WI38 (cell line): ENCODE results near the gene S100A5.

Experiments used
- H3K4me3 ChIP-seq: 2 replicates; pipeline ENCODE4 v1.5.1; 2011; ENCODE audit warnings: low read depth, mild to moderate bottlenecking, control low read depth, low read length
- CTCF ChIP-seq: IDR thresholded peaks from 2 replicates; pipeline ENCODE4 v1.5.1; 2012; ENCODE audit warnings: low read depth, mild to moderate bottlenecking, control low read depth, low read length

Gene S100A5

GRCh38 chr1:153538315-153538821, 2.4 kb downstream of the S100A5 start:
- TF ChIP-seq CTCF = no peak
- no peak overlapping the region for H3K4me3 ChIP-seq

- no peak overlapping the region for H3K4me3 ChIP-seq
- TF ChIP-seq CTCF = no peak
These were observed 3.4 kb downstream of the S100A5 start for GRCh38 chr1:153537376-153537730.

- TF ChIP-seq CTCF = no peak
- peak overlapping the region; percentile 99 for H3K4me3 ChIP-seq
These were observed 3.9 kb downstream of the S100A5 start for GRCh38 chr1:153536671-153537375.

GRCh38 chr1:153536012-153536670, 4.6 kb downstream of the S100A5 start:
- peak overlapping the region; percentile 99 for H3K4me3 ChIP-seq

GRCh38 chr1:153535242-153536011, 5.3 kb downstream of the S100A5 start, which contains the start of gene S100A6:
Gene S100A6, minus strand, starts transcription at chr1:153535991. Its CDS starts 652 bp downstream, at chr1:153535339.
- TF ChIP-seq CTCF = no peak
- peak within 1 kb of the TSS; percentile 99 for H3K4me3 ChIP-seq

More at GRCh38 chr1:153536012-153536670, 4.6 kb downstream of the S100A5 start:
- no peak for TF ChIP-seq CTCF

- H3K4me3 ChIP-seq = peak overlapping the region; percentile 99
- no peak for TF ChIP-seq CTCF
These were observed 5.9 kb downstream of the S100A5 start for GRCh38 chr1:153534925-153535241.
